CD4-positive, CD25-positive, alpha-beta regulatory T cell (primary cell): Measurements from ENCODE around the gene CTPS2. TPM values are rescaled to one million over a fixed set of nuclear protein-coding genes. Genes with fewer than 3 reads are reported as not detected.
A peak's percentile ranks its signal among the peaks of the same experiment; 100 is the strongest.
"Not testable (repeated sequence)": the region's sequence is repeated elsewhere in the genome, so short reads cannot be mapped to it uniquely, and the experiment has no call there.

Experiments used
- ATAC-seq, 2 donors: fragments of 150-1000 bp; cut with Tn5 transposase; one replicate each; pipeline ENCODE4 v1.10.0; 2021; ENCODE audit warnings: low read depth in 2 of 2, moderate number of reproducible peaks in 2 of 2, moderate library complexity in 1 of 2
- DNase-seq, 3 donors: peaks; one replicate each; pipeline versions ENCODE4 v3.0.0 to v3.0.0-alpha.2; 2012 to 2022; ENCODE audit warnings: mixed read lengths in 1 of 3
- H3K27ac ChIP-seq: one replicate; pipeline ENCODE4 v1.7.0; 2013; ENCODE audit warnings: mild to moderate bottlenecking, low read length; ENCODE audit not compliant: insufficient read depth, poor library complexity, severe bottlenecking
- H3K27me3 ChIP-seq: one replicate; pipeline ENCODE4 v1.7.0; 2013; ENCODE audit warnings: low read length; ENCODE audit not compliant: control insufficient read depth, insufficient read depth
- H3K36me3 ChIP-seq: one replicate; pipeline ENCODE4 v1.7.0; 2013; ENCODE audit warnings: mild to moderate bottlenecking, low read length, moderate library complexity; ENCODE audit not compliant: control insufficient read depth, insufficient read depth
- H3K4me1 ChIP-seq: 2 replicates; pipeline ENCODE4 v1.7.0; 2013; ENCODE audit warnings: mild to moderate bottlenecking, low read length; ENCODE audit not compliant: insufficient read depth, control insufficient read depth, poor library complexity, severe bottlenecking
- H3K4me3 ChIP-seq: one replicate; pipeline ENCODE4 v1.7.0; 2013; ENCODE audit warnings: low read depth, mild to moderate bottlenecking, low read length, moderate library complexity
- H3K9me3 ChIP-seq, 2 experiments: 1 replicate in 1 of 2; 2 replicates in 1 of 2; pipeline ENCODE4 v1.7.0; 2013; ENCODE audit warnings: low read length in 2 of 2, mild to moderate bottlenecking in 1 of 2, moderate library complexity in 1 of 2; ENCODE audit not compliant: control insufficient read depth in 2 of 2
- H3K27ac Mint-ChIP-seq, 3 donors: one replicate each; pipeline ENCODE4 v1.8.0; 2020 to 2022; ENCODE audit warnings: mild to moderate bottlenecking in 3 of 3, mixed read lengths in 3 of 3, moderate library complexity in 2 of 3
- H3K27me3 Mint-ChIP-seq: one replicate; pipeline ENCODE4 v1.8.0; 2022; ENCODE audit warnings: mild to moderate bottlenecking, mixed read lengths
- H3K36me3 Mint-ChIP-seq: one replicate; pipeline ENCODE4 v1.8.0; 2020; ENCODE audit warnings: mixed read lengths
- H3K4me1 Mint-ChIP-seq, 4 donors: one replicate each; pipeline ENCODE4 v1.8.0; 2020 to 2022; ENCODE audit warnings: mixed read lengths in 4 of 4, mild to moderate bottlenecking in 1 of 4
- H3K4me3 Mint-ChIP-seq, 4 donors: one replicate each; pipeline ENCODE4 v1.8.0; 2020 to 2022; ENCODE audit warnings: mild to moderate bottlenecking in 4 of 4, mixed read lengths in 4 of 4, moderate library complexity in 3 of 4
- H3K9me3 Mint-ChIP-seq, 7 donors: one replicate each; pipeline ENCODE4 v1.8.0; 2020 to 2022; ENCODE audit warnings: mixed read lengths in 7 of 7, mild to moderate bottlenecking in 3 of 7, moderate library complexity in 2 of 7
- polyA plus RNA-seq, 4 donors: library from polyadenylated mRNA; unstranded; fragments of 300-500 nt; fragmentation: Illumina TruSeq; gene quantifications; one replicate each; pipeline ENCODE4 v1.2.3, GENCODE V29; 2021
- total RNA-seq: library from RNA; stranded (reverse); gene quantifications from one replicate; pipeline ENCODE4 v1.2.3, GENCODE V29; 2022

CTPS2 gene
- total RNA-seq = 4.5 TPM
- polyA plus RNA-seq = 1 to 10 TPM; 3.7 to 4.8 (median 4.3) TPM

GRCh38 chrX:16712548-16713155 lies at the start of gene CTPS2:
CTPS2 (minus strand) TSS chrX:16712669; CDS start chrX:16702902, 9,767 bp downstream.
- peak within 1 kb of the TSS; percentile 89 to 93 (median 91) for H3K4me3 Mint-ChIP-seq

GRCh38 chrX:16761500-16761899 lies 49.0 kb upstream of the CTPS2 start:
- H3K27ac ChIP-seq, H3K4me1 ChIP-seq, H3K27me3 ChIP-seq, H3K27ac Mint-ChIP-seq, ATAC-seq, H3K9me3 ChIP-seq, H3K4me1 Mint-ChIP-seq, H3K9me3 Mint-ChIP-seq, H3K4me3 Mint-ChIP-seq, H3K4me3 ChIP-seq, DNase-seq, H3K27me3 Mint-ChIP-seq: not testable (repeated sequence)
- H3K36me3 ChIP-seq = peaks cover 24% of the 10 kb centered on the region
- H3K36me3 Mint-ChIP-seq = peaks cover 25% of the 10 kb centered on the region

More at GRCh38 chrX:16712548-16713155, at the start of gene CTPS2:
- H3K4me1 Mint-ChIP-seq = peaks cover 1 to 13% (median 5%) of the 10 kb centered on the region in 4 donors
- H3K27ac Mint-ChIP-seq = peak within 1 kb of the TSS; percentile 88 to 94 (median 90)
- Histone ChIP-seq H3K27me3 (no peaks in the 10 kb centered on the region), H3K9me3 (no peaks in the 10 kb centered on the region), H3K4me1 (peaks cover 20% of the 10 kb centered on the region), H3K4me3 (peak within 1 kb of the TSS; percentile 71), H3K36me3 (no peaks in the 10 kb centered on the region), H3K27ac (peak within 1 kb of the TSS; percentile 47)
- peak; percentile 21 to 54 (median 45) for DNase-seq
- H3K27me3 Mint-ChIP-seq = no peaks in the 10 kb centered on the region
- H3K36me3 Mint-ChIP-seq = no peaks in the 10 kb centered on the region
- peaks cover 0 to 3% (median 0%) of the 10 kb centered on the region in 7 donors for H3K9me3 Mint-ChIP-seq
- peak; percentile 58 to 73 for ATAC-seq

GRCh38 chrX:16756724-16757123 lies 44.3 kb upstream of the CTPS2 start:
- H3K9me3 ChIP-seq = no peaks in the 10 kb centered on the region
- no peak for ATAC-seq
- Mint-ChIP-seq H3K4me1 (peaks cover 0 to 5% (median under 1%) of the 10 kb centered on the region in 4 donors), H3K9me3 (no peaks in the 10 kb centered on the region), H3K27ac (no peak overlapping the region), H3K4me3 (no peak overlapping the region), H3K36me3 (peaks cover 58% of the 10 kb centered on the region), H3K27me3 (no peaks in the 10 kb centered on the region)
- H3K4me1 ChIP-seq = no peaks in the 10 kb centered on the region
- H3K36me3 ChIP-seq = peaks cover 41% of the 10 kb centered on the region
- H3K27me3 ChIP-seq = no peaks in the 10 kb centered on the region
- no peak for DNase-seq
- no peak overlapping the region for H3K4me3 ChIP-seq
- H3K27ac ChIP-seq = no peak overlapping the region

- H3K27me3 ChIP-seq = no peaks in the 10 kb centered on the region
- H3K27ac Mint-ChIP-seq = peak overlapping the region in 2 of 3 donors; percentile 47 to 71
- peaks cover 54% of the 10 kb centered on the region for H3K36me3 Mint-ChIP-seq
- H3K27me3 Mint-ChIP-seq = no peaks in the 10 kb centered on the region
- DNase-seq (no peak), ATAC-seq (no peak)
- H3K36me3 ChIP-seq = peaks cover 30% of the 10 kb centered on the region
- no peaks in the 10 kb centered on the region for H3K9me3 ChIP-seq
- H3K4me1 Mint-ChIP-seq = peaks cover 0 to 5% (median under 1%) of the 10 kb centered on the region in 4 donors
- no peak overlapping the region for H3K4me3 Mint-ChIP-seq
- no peaks in the 10 kb centered on the region for H3K4me1 ChIP-seq
- H3K9me3 Mint-ChIP-seq = no peaks in the 10 kb centered on the region
- no peak overlapping the region for H3K27ac ChIP-seq
- H3K4me3 ChIP-seq = no peak overlapping the region
These were observed 41.5 kb upstream of the CTPS2 start for GRCh38 chrX:16754019-16754418.

GRCh38 chrX:16750136-16750535 lies 37.7 kb upstream of the CTPS2 start:
- H3K27me3 ChIP-seq = no peaks in the 10 kb centered on the region
- Mint-ChIP-seq H3K27ac (no peak overlapping the region), H3K4me1 (peaks cover 0 to 5% (median under 1%) of the 10 kb centered on the region in 4 donors), H3K4me3 (no peak overlapping the region), H3K9me3 (no peaks in the 10 kb centered on the region), H3K27me3 (no peaks in the 10 kb centered on the region), H3K36me3 (peaks cover 50% of the 10 kb centered on the region)
- ATAC-seq (no peak), DNase-seq (no peak)
- no peaks in the 10 kb centered on the region for H3K4me1 ChIP-seq
- no peaks in the 10 kb centered on the region for H3K9me3 ChIP-seq
- peaks cover 37% of the 10 kb centered on the region for H3K36me3 ChIP-seq
- no peak overlapping the region for H3K27ac ChIP-seq
- H3K4me3 ChIP-seq = no peak overlapping the region

GRCh38 chrX:16748425-16748824 lies 36.0 kb upstream of the CTPS2 start:
- Mint-ChIP-seq H3K4me3 (no peak overlapping the region), H3K4me1 (peaks cover 0 to 2% (median under 1%) of the 10 kb centered on the region in 4 donors), H3K27ac (no peak overlapping the region), H3K9me3 (no peaks in the 10 kb centered on the region), H3K27me3 (no peaks in the 10 kb centered on the region), H3K36me3 (peaks cover 48% of the 10 kb centered on the region)
- DNase-seq (no peak), ATAC-seq (no peak)
- peaks cover 43% of the 10 kb centered on the region for H3K36me3 ChIP-seq
- no peaks in the 10 kb centered on the region for H3K4me1 ChIP-seq
- H3K4me3 ChIP-seq = no peak overlapping the region
- H3K27ac ChIP-seq = no peak overlapping the region
- H3K9me3 ChIP-seq = no peaks in the 10 kb centered on the region
- H3K27me3 ChIP-seq = no peaks in the 10 kb centered on the region

- Histone ChIP-seq H3K27me3 (no peaks in the 10 kb centered on the region), H3K4me3 (no peak overlapping the region), H3K27ac (no peak overlapping the region), H3K4me1 (no peaks in the 10 kb centered on the region), H3K36me3 (peaks cover 53% of the 10 kb centered on the region), H3K9me3 (no peaks in the 10 kb centered on the region)
- Mint-ChIP-seq H3K27ac (no peak overlapping the region), H3K27me3 (no peaks in the 10 kb centered on the region), H3K9me3 (no peaks in the 10 kb centered on the region), H3K4me1 (peaks cover 0 to 2% (median under 1%) of the 10 kb centered on the region in 4 donors), H3K4me3 (no peak overlapping the region), H3K36me3 (peaks cover 47% of the 10 kb centered on the region)
- no peak for ATAC-seq
- DNase-seq = no peak
These were observed 33.2 kb upstream of the CTPS2 start for GRCh38 chrX:16745659-16746058.

- Histone ChIP-seq H3K27ac (no peak overlapping the region), H3K27me3 (no peaks in the 10 kb centered on the region), H3K4me1 (no peaks in the 10 kb centered on the region), H3K36me3 (peaks cover 52% of the 10 kb centered on the region), H3K4me3 (no peak overlapping the region), H3K9me3 (no peaks in the 10 kb centered on the region)
- Mint-ChIP-seq H3K27me3 (no peaks in the 10 kb centered on the region), H3K36me3 (peaks cover 44% of the 10 kb centered on the region), H3K9me3 (no peaks in the 10 kb centered on the region), H3K4me1 (peaks cover 0 to 6% (median 1%) of the 10 kb centered on the region in 4 donors), H3K27ac (no peak overlapping the region), H3K4me3 (no peak overlapping the region)
- DNase-seq (no peak), ATAC-seq (no peak)
These were observed 32.6 kb upstream of the CTPS2 start for GRCh38 chrX:16745102-16745501.
